ENCODE results near the gene FNBP1. TPM values are rescaled to one million over a fixed set of nuclear protein-coding genes. Genes with fewer than 3 reads are reported as not detected.

FNBP1 gene
- total RNA-seq, 1 donor from 2014 or later = 63.5 TPM

DNA sequence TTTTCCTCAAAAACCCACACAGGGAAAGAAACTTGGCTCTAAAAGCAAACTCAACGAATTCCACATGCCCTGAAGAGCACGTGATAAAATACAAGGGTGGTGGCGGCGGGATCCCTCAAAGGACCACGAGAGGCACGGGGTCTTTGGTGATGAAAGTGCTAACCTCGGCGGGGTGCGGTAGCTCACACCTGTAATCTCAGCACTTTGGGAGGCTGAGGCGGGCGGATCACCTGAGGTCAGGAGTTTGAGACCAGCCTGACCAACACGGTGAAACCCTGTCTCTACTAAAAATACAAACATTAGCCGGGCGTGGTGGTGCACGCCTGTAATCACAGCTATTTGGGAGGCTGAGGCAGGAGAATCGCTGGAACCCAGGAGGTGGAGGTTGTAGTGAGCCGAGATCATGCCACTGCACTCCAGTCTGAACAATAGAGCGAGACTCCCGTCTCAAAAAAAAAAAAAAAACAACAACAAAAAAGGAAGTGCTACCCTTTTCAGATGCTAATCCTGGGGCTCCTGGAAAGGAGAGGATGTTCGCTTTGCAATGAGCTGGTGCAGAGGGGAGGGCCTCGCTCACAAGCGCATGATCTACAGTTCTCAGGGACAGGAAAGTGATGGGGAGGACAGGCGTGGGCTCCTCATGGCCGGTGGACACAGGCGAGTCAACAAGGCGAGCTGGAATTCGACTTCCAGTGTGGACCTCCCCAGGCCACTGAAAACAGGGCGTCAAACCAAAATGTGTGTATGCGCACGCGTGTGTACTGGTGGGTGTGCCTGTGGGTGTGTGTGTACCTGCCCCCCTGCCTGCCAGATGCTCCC is 153.7 kb downstream of the FNBP1 start:
- FAIRE-seq (no peak), DNase-seq (ENCODE audit: low read depth) (no peak)
- no peaks in the 10 kb centered on the region for H3K79me2 ChIP-seq (ENCODE audit: insufficient read depth, low read length)
- Mint-ChIP-seq H3K9me3 (ENCODE audit: unreplicated experiment) (no peaks in the 10 kb centered on the region), H3K4me3 (ENCODE audit: unreplicated experiment) (no peak overlapping the region), H3K36me3 (ENCODE audit: low read depth, unreplicated experiment) (peaks cover 12% of the 10 kb centered on the region), H3K4me1 (ENCODE audit: low read depth, unreplicated experiment) (peaks cover 38% of the 10 kb centered on the region), H3K27me3 (ENCODE audit: low read depth, unreplicated experiment) (no peaks in the 10 kb centered on the region), H3K27ac (ENCODE audit: unreplicated experiment) (peak overlapping the region; percentile 73)
- H3K4me3 ChIP-seq (ENCODE audit: insufficient read depth, low read depth, low read length) = no peak overlapping the region
- no peaks in the 10 kb centered on the region for H3K9me3 ChIP-seq (ENCODE audit: insufficient read depth, low read depth, low read length)
- H4K20me1 ChIP-seq (ENCODE audit: insufficient read depth, low read length) = no peaks in the 10 kb centered on the region
- H3K36me3 ChIP-seq (ENCODE audit: insufficient read depth, low read length) = no peaks in the 10 kb centered on the region
- no peak overlapping the region for H3K27ac ChIP-seq (ENCODE audit: low read depth, low read length)
- no peaks in the 10 kb centered on the region for H3K27me3 ChIP-seq (ENCODE audit: insufficient read depth, low read length)
- no peak overlapping the region for H3K9ac ChIP-seq (ENCODE audit: low read length)
- no peak overlapping the region for H3K4me2 ChIP-seq (ENCODE audit: low read length)
- no peak for TF ChIP-seq EZH2 (IDR thresholded peaks at IDR 0.05; ENCODE audit: insufficient read depth, low read length)
- TF ChIP-seq CTCF (IDR thresholded peaks at IDR 0.05; ENCODE audit: insufficient read depth, low read depth, low read length) = no peak
- peaks cover 38% of the 10 kb centered on the region for H3K4me1 ChIP-seq (ENCODE audit: insufficient read depth, low read length)
- H2AFZ ChIP-seq (ENCODE audit: low read depth, low read length) = no peak overlapping the region

DNA sequence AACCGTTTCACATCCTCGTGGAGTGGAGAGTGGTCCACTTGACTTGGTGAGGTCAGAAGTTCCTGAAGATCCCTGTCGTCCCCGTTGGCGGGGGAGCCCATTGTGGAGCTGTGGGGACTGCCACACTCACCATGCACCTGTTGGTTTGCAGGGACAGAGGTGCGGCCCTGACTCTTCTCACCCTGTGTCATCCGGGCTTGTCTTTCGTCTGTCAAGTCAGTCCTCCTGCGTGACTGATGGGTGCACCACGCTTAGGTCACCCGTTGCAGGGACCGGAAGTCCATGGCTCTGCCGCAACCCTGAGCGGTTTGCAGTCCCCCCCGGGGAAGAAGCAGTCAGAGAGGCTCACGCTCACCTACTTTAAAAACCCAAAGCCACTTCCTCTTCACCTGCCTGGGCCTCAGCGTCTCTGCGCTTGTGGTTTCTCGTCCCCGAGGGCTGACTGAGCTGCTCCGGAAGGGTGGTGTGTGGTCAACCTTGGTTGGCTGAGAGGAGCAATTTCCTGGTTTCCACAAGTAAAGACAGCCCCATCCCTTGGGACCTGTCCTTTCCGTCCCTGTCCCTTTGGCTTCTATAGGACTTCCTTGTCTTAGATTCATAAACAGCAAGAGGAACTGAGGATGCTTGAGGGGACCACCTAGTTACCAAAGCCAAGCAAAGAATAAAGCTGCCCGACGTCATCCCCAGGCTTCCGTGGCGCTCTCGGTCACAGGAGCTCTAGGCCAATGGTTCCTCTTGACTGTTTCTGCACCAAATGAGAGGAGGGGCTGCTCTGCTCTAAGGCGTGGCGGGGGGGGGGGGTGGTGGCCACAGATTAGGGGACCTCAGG is 154.5 kb downstream of the FNBP1 start:
- FAIRE-seq (no peak), DNase-seq (ENCODE audit: low read depth) (no peak)
- Histone ChIP-seq H3K36me3 (ENCODE audit: insufficient read depth, low read length) (no peaks in the 10 kb centered on the region), H3K27me3 (ENCODE audit: insufficient read depth, low read length) (no peaks in the 10 kb centered on the region), H3K79me2 (ENCODE audit: insufficient read depth, low read length) (no peaks in the 10 kb centered on the region), H3K4me1 (ENCODE audit: insufficient read depth, low read length) (peaks cover 43% of the 10 kb centered on the region), H3K4me3 (ENCODE audit: insufficient read depth, low read depth, low read length) (no peak overlapping the region), H4K20me1 (ENCODE audit: insufficient read depth, low read length) (no peaks in the 10 kb centered on the region), H3K27ac (ENCODE audit: low read depth, low read length) (no peak overlapping the region), H3K9me3 (ENCODE audit: insufficient read depth, low read depth, low read length) (no peaks in the 10 kb centered on the region), H3K9ac (ENCODE audit: low read length) (no peak overlapping the region), H3K4me2 (ENCODE audit: low read length) (peak overlapping the region; percentile 34), H2AFZ (ENCODE audit: low read depth, low read length) (no peak overlapping the region)
- Mint-ChIP-seq H3K36me3 (ENCODE audit: low read depth, unreplicated experiment) (peaks cover 9% of the 10 kb centered on the region), H3K4me3 (ENCODE audit: unreplicated experiment) (peak overlapping the region; percentile 14), H3K27ac (ENCODE audit: unreplicated experiment) (peak overlapping the region; percentile 41), H3K9me3 (ENCODE audit: unreplicated experiment) (no peaks in the 10 kb centered on the region), H3K27me3 (ENCODE audit: low read depth, unreplicated experiment) (no peaks in the 10 kb centered on the region), H3K4me1 (ENCODE audit: low read depth, unreplicated experiment) (peaks cover 42% of the 10 kb centered on the region)
- no peak for TF ChIP-seq CTCF (IDR thresholded peaks at IDR 0.05; ENCODE audit: insufficient read depth, low read depth, low read length)
- no peak for TF ChIP-seq EZH2 (IDR thresholded peaks at IDR 0.05; ENCODE audit: insufficient read depth, low read length)
